GM19438 (cell line): Measurements from ENCODE around the gene PFAS.
"Not testable (repeated sequence)": the region's sequence is repeated elsewhere in the genome, so short reads cannot be mapped to it uniquely, and the experiment has no call there.

Experiments
- ATAC-seq: cut with Tn5 transposase; IDR thresholded peaks from one replicate; pipeline ENCODE4 v1.9.1; 2021; ENCODE audit warnings: low read depth; ENCODE audit not compliant: unreplicated experiment

PFAS gene

DNA sequence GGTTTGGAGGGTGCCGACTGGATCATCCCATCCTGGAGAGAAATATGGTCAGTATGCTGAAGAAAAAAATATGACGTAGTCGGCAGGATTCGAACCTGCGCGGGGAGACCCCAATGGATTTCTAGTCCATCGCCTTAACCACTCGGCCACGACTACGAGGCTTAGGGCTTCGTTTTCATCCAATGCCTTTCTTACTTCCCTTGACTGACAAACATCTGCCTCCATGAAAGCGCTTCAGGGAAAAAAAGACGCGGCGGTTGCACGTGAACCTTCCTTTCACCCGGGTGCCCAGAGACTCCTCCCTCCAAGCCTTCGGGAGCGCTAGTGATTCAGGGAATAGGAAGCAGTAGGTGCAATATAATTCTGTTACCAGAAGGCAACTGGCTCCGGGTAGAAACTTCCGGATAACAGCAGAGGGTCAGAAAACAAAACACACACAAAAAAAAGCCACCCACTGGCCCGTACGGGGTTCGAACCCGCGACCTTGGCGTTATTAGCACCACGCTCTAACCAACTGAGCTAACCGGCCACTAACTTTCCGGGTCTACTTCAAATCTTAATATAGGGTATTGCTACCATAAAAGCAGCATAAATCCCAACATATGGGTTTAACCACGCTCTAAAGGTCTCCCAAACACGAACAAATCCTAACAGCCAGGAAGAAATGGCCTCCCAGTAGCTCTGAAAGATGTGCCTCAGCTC lies 22.4 kb upstream of the PFAS start:
- ATAC-seq, result no peak

GRCh38 chr17:8227238-8227581 lies 21.9 kb upstream of the PFAS start:
- ATAC-seq, result no peak

GRCh38 chr17:8231701-8232100 lies 17.4 kb upstream of the PFAS start:
- ATAC-seq, result no peak

GRCh38 chr17:8234361-8235270 lies 14.5 kb upstream of the PFAS start:
- no peak for ATAC-seq

DNA sequence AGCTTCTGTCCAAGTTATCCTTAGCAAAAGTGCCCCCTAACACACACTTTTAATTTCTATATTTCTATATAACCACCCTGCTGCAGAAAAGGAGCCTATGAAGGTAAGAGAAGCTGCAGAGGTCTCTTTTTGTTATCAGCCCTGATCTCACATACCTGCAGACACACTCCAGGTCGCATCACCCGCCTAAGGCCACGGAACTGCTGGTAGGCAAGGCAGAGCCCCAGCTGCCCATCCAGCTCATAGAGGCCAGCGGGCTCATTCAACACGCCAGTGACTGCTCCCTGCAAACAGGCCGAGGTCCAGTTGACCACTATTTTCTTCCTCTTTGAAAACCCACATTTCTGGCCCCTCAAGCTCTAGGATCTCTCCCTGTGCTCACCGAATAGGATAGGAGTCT lies 13.4 kb upstream of the PFAS start:
- ATAC-seq, result no peak

DNA sequence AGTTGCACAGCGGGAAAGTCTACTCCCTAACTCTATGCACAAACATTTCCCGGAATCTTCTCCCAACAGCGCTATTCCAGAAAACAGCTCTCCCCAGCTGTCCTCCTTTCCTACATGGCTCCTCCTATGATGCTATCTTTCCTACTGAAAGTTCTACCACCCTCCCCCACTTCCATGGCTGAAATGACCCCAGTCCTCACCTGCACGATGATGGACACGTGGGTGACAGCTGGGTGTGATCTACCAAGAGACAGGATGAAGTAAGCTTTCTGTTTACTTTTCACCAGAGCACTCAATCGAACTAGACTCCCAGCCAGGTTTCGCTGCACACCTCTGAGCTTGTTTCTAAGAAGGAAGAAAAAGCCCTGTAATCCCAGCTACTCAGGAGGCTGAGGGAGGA lies 11.9 kb upstream of the PFAS start:
- no peak for ATAC-seq

DNA sequence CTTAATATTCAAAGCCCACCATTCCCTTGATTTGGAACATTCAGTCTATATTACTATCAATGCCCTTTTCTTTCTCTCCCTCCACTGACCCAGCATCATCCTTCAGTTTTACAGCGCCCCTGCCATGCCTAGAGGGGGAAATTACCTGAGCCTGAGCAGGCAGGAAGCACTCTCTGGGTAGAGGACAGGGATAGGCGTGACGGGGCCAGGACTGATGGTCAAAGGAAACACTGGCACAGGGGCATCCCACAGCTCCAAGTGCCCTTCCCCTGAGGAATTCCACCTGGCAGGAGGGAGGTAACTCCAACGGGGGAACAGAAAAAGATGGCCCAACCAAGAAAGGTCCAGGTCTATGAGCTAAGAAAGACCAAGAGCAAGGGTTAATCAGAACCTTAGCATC lies 11.2 kb upstream of the PFAS start:
- no peak for ATAC-seq

DNA sequence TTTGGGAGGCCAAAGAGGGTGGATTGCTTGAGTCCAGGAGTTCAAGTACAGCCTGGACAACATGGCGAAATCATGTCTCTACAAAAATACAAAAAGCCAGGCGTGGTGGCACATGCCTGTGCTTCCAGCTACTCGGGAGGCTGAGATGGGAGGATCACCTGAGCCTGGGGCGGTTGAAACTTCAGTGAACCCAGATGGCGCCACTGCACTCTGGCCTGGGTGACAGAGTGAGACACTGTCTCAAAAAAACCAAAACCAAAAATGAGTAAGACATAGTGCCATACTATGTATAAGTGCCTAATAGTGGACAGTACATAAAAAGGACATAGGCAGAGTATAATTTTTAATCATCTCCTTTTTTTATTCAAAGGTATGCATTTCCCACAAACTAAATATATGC lies 5.3 kb upstream of the PFAS start:
- no peak for ATAC-seq

DNA sequence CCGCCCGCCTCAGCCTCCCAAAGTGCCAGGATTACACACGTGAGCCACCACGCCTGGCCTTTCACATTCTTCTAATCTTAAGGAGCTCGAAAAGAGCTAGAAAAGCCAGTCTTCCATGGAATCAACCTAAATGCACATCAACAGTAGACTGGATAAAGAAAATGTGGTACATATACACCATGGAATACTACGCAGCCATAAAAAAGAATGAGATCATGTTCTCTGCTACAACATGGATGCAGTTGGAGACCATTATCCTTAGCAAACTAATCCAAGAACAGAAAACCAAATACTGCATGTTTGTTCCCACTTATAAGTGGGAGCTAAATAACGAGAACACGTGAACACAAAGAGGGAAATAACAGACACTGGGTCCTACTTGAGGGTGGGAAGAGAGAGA lies 4.3 kb upstream of the PFAS start:
- no peak for ATAC-seq

- no peak for ATAC-seq
Measured at GRCh38 chr17:8249621-8250500, 772 bp downstream of the PFAS start.

GRCh38 chr17:8251411-8251810 lies 2.3 kb downstream of the PFAS start:
- ATAC-seq, result not testable (repeated sequence)

DNA sequence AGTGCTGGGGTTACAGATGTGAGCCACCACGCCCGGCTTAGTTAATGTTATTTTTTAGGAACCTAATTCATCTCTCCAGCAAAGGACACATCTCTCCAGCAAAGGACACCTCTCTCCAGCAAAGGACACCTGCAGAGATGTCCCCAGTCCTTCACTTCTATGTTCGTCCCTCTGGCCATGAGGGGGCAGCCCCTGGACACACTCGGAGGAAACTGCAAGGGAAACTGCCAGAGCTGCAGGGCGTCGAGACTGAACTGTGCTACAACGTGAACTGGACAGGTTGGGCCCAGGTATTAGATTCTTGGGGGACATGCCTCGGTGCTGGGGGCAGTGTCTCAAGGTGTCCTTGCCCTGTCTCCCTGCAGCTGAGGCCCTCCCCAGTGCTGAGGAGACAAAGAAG lies 4.7 kb downstream of the PFAS start:
- no peak for ATAC-seq

GRCh38 chr17:8254881-8255280 lies 5.8 kb downstream of the PFAS start:
- ATAC-seq, result no peak

- no peak for ATAC-seq
Measured at GRCh38 chr17:8255499-8255898, 6.4 kb downstream of the PFAS start.

DNA sequence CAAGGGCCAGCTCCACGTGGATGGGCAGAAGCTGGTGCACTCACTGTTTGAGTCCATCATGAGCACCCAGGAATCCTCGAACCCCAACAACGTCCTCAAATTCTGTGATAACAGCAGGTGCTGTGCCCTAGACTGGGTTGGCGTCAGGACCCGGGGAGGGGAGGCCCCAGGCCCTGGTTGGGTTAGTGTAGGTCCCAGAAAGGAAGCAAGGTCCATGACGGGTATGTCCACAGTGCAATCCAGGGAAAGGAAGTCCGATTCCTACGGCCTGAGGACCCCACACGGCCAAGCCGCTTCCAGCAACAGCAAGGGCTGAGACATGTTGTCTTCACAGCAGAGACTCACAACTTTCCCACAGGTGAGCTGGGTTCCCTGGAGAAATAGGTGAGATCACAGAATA lies 7.2 kb downstream of the PFAS start:
- ATAC-seq, result no peak

GRCh38 chr17:8256691-8257090 lies 7.6 kb downstream of the PFAS start:
- no peak for ATAC-seq

- no peak for ATAC-seq
Measured at GRCh38 chr17:8257801-8258200, 8.7 kb downstream of the PFAS start.

DNA sequence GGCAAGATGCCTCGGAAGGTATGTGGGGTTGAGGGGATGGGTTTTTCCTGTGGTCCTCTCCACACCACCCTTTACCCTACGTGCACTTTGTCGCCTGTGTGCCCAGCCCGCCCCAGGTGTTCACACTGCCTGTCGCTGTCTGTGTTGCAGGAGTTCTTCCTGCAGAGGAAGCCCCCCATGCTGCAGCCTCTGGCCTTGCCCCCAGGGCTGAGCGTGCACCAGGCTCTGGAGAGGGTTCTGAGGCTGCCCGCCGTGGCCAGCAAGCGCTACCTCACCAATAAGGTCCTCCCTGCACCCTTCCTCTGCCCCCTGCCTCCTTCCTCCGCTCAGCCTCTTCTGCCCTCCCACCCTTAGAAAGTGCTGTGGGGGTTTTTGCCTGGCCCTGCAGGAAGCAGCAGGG lies 15.2 kb downstream of the PFAS start:
- no peak for ATAC-seq

DNA sequence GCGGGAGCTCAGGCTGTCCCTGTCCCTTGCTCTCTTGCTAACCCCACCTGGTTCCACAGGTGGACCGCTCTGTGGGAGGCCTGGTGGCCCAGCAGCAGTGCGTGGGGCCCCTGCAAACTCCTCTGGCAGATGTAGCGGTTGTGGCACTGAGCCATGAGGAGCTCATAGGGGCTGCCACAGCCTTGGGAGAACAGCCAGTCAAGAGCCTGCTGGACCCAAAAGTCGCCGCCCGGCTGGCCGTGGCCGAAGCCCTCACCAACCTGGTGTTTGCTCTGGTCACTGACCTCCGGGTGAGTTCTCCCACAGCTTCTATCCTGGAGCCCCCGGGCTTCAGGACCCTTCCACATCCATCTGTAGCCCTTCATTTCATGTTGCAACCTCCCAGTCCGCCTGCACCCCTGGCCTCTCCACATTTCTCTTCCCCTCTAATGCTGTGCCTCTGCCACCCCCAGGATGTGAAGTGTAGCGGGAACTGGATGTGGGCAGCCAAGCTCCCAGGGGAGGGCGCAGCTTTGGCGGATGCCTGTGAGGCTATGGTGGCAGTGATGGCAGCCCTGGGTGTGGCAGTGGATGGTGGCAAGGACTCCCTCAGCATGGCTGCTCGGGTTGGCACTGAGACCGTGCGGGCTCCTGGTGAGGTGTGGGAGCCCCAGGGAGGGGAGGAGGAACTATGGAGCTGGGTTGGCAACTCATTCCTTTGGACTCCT lies 15.9 kb downstream of the PFAS start:
- no peak for ATAC-seq

DNA sequence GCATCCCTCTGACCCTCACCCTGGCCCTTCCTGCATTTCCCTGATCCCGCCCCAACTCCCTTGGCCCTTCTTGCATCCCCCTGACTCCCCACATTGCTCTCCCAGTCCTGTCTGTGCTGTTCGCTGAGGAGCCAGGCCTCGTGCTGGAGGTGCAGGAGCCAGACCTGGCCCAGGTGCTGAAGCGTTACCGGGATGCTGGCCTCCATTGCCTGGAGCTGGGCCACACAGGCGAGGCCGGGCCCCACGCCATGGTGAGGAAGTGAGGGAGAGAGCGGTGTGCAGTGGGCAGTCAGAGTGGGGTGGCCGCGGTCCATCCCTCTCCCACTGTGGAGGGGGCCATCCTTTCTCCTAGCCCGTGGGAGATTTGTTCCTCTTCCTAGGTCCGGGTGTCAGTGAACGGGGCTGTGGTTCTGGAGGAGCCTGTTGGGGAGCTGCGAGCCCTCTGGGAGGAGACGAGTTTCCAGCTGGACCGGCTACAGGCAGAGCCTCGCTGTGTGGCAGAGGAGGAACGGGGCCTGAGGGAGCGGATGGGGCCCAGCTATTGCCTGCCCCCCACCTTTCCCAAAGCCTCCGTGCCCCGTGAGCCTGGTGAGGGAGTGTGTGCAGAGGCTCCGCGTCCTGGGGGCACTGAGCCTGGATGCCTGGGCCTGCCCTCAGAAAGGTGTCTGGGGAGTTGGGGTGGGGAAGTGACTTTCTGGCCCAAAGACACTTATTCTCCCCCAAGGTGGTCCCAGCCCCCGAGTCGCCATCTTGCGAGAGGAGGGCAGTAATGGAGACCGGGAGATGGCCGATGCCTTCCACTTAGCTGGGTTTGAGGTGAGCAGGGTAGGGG lies 17.8 kb downstream of the PFAS start:
- ATAC-seq, result no peak
